ENCODE measurements around the gene ST3GAL4.

The ST3GAL4 gene

DNA sequence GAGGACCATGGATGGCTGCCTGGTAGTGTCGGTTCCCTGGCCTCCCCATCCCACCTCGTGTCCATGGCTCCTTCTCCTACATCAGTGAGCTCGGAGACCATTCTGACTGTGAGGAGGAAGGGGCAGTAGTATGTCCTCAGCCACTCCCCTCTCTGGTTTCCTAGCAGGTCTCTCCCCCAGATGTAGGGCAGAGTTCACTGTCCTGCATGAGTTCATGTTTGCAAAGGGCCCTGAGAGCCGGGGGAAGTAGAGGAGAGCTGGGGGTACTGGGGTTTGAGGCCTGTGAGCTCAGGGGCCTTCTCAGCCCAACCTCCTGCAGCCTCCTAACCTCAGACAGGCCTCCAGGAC, 18.4 kb upstream of the ST3GAL4 start:
- no peaks in the 10 kb centered on the region for H3K9me3 ChIP-seq (ENCODE audit: control insufficient read depth in 5 of 5, low read length in 5 of 5)
- no peak overlapping the region for H3K4me3 ChIP-seq (ENCODE audit: low read depth in 1 of 5, low read length in 5 of 5)
- no peak overlapping the region for H3K27ac ChIP-seq (ENCODE audit: low read depth, low read length)
- peaks cover 0 to 35% (median 10%) of the 10 kb centered on the region in 5 donors for H3K36me3 ChIP-seq (ENCODE audit: control insufficient read depth in 5 of 5, insufficient read depth in 5 of 5, low read length in 5 of 5)
- no peaks in the 10 kb centered on the region for H3K27me3 ChIP-seq (ENCODE audit: control insufficient read depth in 5 of 5, insufficient read depth in 4 of 5, low read length in 5 of 5)
- no peak overlapping the region for H3K9ac ChIP-seq (ENCODE audit: low read length in 5 of 5)
- peaks cover 13 to 58% (median 44%) of the 10 kb centered on the region in 5 donors for H3K4me1 ChIP-seq (ENCODE audit: control insufficient read depth in 5 of 5, insufficient read depth in 5 of 5, low read length in 5 of 5)

DNA sequence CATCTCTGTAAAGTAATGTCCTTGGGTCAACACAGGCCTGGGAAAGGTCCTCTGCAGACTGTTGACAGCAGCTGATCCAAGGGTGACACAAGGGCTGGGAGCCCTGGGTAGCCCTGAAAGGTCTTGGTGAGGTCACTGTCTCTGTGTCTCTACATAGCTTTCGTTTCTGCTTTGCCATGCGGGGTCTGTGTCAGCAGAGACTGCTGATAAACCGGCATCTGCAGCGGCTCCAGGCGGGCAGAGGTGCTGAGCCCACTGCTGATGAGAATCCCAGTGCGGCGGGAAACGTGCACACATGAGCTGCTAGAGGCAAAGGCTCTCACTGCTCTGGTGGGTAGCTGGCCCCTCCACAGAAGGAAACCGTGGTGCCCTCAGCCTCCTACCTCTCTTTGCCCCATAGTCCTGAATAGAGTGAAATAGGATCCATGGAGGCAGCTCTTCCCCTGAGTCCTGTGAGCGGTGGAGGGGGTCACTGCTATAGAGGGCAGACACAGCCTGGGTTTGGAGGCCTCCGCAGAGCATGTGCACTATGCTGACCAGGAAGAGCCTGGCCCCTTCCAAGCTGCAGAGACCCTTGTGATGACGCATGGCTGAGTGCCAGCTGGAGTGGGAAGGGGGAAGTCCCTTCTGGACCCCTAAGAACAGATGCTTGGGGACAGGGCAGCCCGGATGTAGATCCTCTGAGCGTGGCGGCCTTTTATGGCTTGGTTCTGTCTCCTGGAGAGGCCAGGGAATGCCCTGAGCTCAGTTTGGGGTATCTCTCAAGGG, 17.8 kb upstream of the ST3GAL4 start:
- Histone ChIP-seq H3K9me3 (ENCODE audit: control insufficient read depth in 5 of 5, low read length in 5 of 5) (no peaks in the 10 kb centered on the region), H3K36me3 (ENCODE audit: control insufficient read depth in 5 of 5, insufficient read depth in 5 of 5, low read length in 5 of 5) (peaks cover 0 to 34% (median 12%) of the 10 kb centered on the region in 5 donors), H3K9ac (ENCODE audit: low read length in 5 of 5) (no peak overlapping the region), H3K27me3 (ENCODE audit: control insufficient read depth in 5 of 5, insufficient read depth in 4 of 5, low read length in 5 of 5) (no peaks in the 10 kb centered on the region), H3K27ac (ENCODE audit: low read depth, low read length) (no peak overlapping the region), H3K4me3 (ENCODE audit: low read depth in 1 of 5, low read length in 5 of 5) (no peak overlapping the region), H3K4me1 (ENCODE audit: control insufficient read depth in 5 of 5, insufficient read depth in 5 of 5, low read length in 5 of 5) (peaks cover 9 to 53% (median 39%) of the 10 kb centered on the region in 5 donors)

DNA sequence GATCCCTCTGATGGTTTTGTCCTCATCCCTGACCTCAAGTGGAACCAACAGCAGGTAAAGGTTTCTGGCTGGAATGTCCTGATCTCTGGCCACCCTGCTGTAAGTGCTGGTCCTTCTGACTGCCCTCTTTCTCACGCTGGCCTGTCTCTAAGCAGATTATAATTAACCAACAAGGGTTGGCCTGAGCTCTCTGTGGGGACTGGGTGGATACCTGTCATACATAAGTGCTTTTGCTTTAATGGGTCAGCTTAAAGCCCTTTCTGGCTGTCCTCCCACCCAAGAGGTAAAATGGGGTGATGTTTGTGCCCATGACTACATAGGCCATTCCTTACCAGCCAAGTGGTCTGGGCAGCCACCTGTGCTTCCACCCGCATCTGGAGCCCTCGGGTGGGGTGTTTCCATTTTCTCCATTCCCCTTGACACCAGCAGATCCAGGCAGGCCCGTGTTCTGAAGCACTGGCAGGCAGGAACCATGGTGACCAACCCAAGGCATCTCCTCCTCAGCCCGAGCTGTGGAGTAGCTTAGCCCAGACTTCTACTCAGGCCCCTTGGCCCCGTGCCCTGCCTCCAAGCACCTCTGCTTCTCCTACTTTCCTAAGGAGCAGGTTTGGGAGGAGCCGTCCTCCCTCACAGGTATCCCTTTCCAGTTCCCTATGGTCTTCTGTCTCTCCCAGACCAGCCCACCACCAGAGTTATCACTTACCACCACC, 17.0 kb upstream of the ST3GAL4 start:
- Histone ChIP-seq H3K4me1 (ENCODE audit: control insufficient read depth in 5 of 5, insufficient read depth in 5 of 5, low read length in 5 of 5) (peaks cover 9 to 51% (median 38%) of the 10 kb centered on the region in 5 donors), H3K9me3 (ENCODE audit: control insufficient read depth in 5 of 5, low read length in 5 of 5) (no peaks in the 10 kb centered on the region), H3K27ac (ENCODE audit: low read depth, low read length) (no peak overlapping the region), H3K4me3 (ENCODE audit: low read depth in 1 of 5, low read length in 5 of 5) (no peak overlapping the region), H3K36me3 (ENCODE audit: control insufficient read depth in 5 of 5, insufficient read depth in 5 of 5, low read length in 5 of 5) (peaks cover 0 to 41% (median 17%) of the 10 kb centered on the region in 5 donors), H3K9ac (ENCODE audit: low read length in 5 of 5) (no peak overlapping the region), H3K27me3 (ENCODE audit: control insufficient read depth in 5 of 5, insufficient read depth in 4 of 5, low read length in 5 of 5) (no peaks in the 10 kb centered on the region)

DNA sequence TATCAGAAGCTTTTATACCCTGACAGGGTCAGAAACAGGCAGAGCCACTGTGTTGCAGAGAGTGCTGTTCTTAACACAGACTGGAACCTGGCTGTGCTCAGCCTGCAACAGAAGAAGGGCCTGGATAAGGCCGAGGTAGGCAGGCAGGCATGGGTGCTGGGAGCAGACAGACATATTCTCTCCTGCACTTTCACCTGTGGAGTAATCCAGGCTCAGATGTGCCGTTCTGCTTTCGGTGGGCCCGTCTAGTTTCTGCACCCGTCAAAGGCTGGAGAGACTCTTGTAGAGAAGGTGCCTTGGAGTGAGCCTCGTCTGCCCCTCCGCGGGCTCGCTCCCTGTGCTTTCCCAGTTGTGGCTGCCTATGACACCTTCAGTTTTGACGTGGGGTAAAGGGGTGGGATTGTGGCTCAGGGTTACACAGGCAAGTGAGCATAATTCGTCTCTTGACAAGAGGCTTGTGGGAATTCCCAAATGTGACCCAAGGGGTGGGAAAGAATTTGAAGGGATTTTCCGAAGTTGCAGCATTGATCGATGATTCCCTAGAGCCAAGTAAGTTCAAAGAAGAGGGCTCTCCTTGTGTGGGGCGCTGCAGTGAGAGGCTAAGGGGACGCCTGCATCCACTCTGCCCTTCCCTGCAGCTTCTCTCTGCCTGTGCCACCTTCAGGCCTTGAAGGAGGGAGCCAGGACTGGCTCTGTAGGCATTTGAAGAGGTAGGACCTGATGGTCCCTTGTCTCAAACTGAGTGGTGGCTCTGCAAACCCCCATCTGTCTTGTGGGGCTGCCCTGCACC, 16.2 kb upstream of the ST3GAL4 start:
- Histone ChIP-seq H3K4me3 (ENCODE audit: low read depth in 1 of 5, low read length in 5 of 5) (no peak overlapping the region), H3K27me3 (ENCODE audit: control insufficient read depth in 5 of 5, insufficient read depth in 4 of 5, low read length in 5 of 5) (no peaks in the 10 kb centered on the region), H3K27ac (ENCODE audit: low read depth, low read length) (no peak overlapping the region), H3K9me3 (ENCODE audit: control insufficient read depth in 5 of 5, low read length in 5 of 5) (no peaks in the 10 kb centered on the region), H3K9ac (ENCODE audit: low read length in 5 of 5) (peak overlapping the region in 1 of 5 donors; percentile 91), H3K36me3 (ENCODE audit: control insufficient read depth in 5 of 5, insufficient read depth in 5 of 5, low read length in 5 of 5) (peaks cover 0 to 48% (median 25%) of the 10 kb centered on the region in 5 donors), H3K4me1 (ENCODE audit: control insufficient read depth in 5 of 5, insufficient read depth in 5 of 5, low read length in 5 of 5) (peaks cover 9 to 51% (median 38%) of the 10 kb centered on the region in 5 donors)

DNA sequence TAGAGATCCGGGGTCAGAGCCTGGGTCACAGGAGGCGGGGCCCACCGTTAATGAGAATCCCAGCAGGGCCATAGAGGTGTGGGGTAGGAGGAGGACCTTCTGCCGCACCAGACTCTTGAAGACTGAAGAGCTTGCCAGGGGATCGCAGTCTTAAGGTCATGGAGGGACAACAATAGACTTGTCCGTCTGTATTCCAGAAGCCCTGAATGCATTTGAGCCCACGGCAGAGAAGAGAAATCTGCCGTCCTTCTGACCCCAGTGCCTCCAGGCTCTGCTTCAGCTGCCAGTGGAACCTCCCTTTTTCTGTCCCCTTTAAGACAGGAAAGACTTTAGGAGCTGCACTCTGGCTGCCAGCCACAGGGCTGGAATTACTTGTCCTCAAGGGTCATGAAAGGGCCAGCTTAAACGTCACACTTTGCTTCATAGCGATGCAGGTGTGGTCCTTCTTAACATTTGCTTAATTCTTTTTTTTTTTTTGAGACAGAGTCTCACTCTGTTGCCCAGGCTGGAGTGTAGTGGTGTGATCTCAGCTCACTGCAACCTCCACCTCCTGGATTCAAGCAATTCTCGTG, 15.5 kb upstream of the ST3GAL4 start:
- peaks cover 9 to 49% (median 37%) of the 10 kb centered on the region in 5 donors for H3K4me1 ChIP-seq (ENCODE audit: control insufficient read depth in 5 of 5, insufficient read depth in 5 of 5, low read length in 5 of 5)
- H3K9me3 ChIP-seq (ENCODE audit: control insufficient read depth in 5 of 5, low read length in 5 of 5) = no peaks in the 10 kb centered on the region
- H3K27ac ChIP-seq (ENCODE audit: low read depth, low read length) = no peak overlapping the region
- H3K4me3 ChIP-seq (ENCODE audit: low read depth in 1 of 5, low read length in 5 of 5) = no peak overlapping the region
- peaks cover 0 to 50% (median 32%) of the 10 kb centered on the region in 5 donors for H3K36me3 ChIP-seq (ENCODE audit: control insufficient read depth in 5 of 5, insufficient read depth in 5 of 5, low read length in 5 of 5)
- no peaks in the 10 kb centered on the region for H3K27me3 ChIP-seq (ENCODE audit: control insufficient read depth in 5 of 5, insufficient read depth in 4 of 5, low read length in 5 of 5)
- peak overlapping the region in 1 of 5 donors; percentile 91 for H3K9ac ChIP-seq (ENCODE audit: low read length in 5 of 5)

DNA sequence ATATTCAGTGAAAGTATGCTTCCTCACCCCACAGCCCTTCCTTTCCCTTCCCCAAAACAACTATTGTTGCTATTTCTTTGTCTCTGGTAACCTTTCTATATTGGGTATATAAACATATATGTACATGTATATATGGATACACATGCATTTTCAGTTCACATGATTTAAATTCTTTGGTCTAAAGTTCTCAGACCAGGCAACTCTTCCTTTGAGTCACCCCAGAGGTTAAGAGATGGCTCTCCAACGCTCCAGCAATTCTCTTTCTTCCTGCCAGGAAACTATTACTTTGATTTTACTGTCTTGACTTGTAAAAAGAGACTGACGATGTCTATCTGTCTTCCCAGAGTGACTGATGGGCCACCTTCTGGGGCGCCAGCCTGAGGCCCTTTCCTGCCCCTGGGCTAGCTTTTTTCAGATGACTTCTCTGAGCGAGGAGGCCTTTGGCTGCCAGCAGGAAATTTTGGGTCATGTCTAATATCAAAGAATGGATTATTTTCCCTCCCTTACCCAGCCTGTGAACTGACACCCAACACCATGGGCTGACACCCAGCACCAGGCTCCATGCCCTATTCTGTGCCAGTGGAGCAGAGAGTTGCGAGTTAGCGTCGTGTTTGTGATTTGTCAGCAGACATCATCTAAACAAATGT, 14.4 kb upstream of the ST3GAL4 start:
- Histone ChIP-seq H3K27ac (ENCODE audit: low read depth, low read length) (no peak overlapping the region), H3K4me1 (ENCODE audit: control insufficient read depth in 5 of 5, insufficient read depth in 5 of 5, low read length in 5 of 5) (peaks cover 9 to 44% (median 35%) of the 10 kb centered on the region in 5 donors), H3K36me3 (ENCODE audit: control insufficient read depth in 5 of 5, insufficient read depth in 5 of 5, low read length in 5 of 5) (peaks cover 0 to 52% (median 34%) of the 10 kb centered on the region in 5 donors), H3K9ac (ENCODE audit: low read length in 5 of 5) (no peak overlapping the region), H3K4me3 (ENCODE audit: low read depth in 1 of 5, low read length in 5 of 5) (no peak overlapping the region), H3K27me3 (ENCODE audit: control insufficient read depth in 5 of 5, insufficient read depth in 4 of 5, low read length in 5 of 5) (no peaks in the 10 kb centered on the region), H3K9me3 (ENCODE audit: control insufficient read depth in 5 of 5, low read length in 5 of 5) (no peaks in the 10 kb centered on the region)

DNA sequence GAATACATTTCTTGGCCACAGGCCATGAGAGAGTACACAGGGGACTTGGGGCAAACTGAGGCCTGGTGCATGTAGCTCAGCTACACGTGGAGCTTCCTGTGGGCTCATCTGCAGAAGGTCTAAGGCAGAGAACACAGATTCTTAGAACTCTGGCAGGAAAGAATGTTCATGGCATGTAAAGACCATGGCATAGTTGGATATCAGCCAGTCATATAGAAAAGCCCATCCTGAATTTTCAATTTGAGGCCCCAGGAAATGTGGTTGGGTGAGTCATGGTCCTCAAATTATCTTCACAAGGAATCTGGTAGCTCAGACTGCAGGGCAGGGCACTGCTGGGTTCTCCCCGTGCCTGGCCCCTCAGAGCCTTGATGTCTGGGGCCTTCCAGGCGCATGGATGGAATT, 13.7 kb upstream of the ST3GAL4 start:
- H3K27ac ChIP-seq (ENCODE audit: low read depth, low read length) = no peak overlapping the region
- peaks cover 12 to 42% (median 38%) of the 10 kb centered on the region in 5 donors for H3K4me1 ChIP-seq (ENCODE audit: control insufficient read depth in 5 of 5, insufficient read depth in 5 of 5, low read length in 5 of 5)
- no peak overlapping the region for H3K9ac ChIP-seq (ENCODE audit: low read length in 5 of 5)
- H3K4me3 ChIP-seq (ENCODE audit: low read depth in 1 of 5, low read length in 5 of 5) = no peak overlapping the region
- no peaks in the 10 kb centered on the region for H3K9me3 ChIP-seq (ENCODE audit: control insufficient read depth in 5 of 5, low read length in 5 of 5)
- H3K36me3 ChIP-seq (ENCODE audit: control insufficient read depth in 5 of 5, insufficient read depth in 5 of 5, low read length in 5 of 5) = peaks cover 0 to 52% (median 34%) of the 10 kb centered on the region in 5 donors
- H3K27me3 ChIP-seq (ENCODE audit: control insufficient read depth in 5 of 5, insufficient read depth in 4 of 5, low read length in 5 of 5) = no peaks in the 10 kb centered on the region

DNA sequence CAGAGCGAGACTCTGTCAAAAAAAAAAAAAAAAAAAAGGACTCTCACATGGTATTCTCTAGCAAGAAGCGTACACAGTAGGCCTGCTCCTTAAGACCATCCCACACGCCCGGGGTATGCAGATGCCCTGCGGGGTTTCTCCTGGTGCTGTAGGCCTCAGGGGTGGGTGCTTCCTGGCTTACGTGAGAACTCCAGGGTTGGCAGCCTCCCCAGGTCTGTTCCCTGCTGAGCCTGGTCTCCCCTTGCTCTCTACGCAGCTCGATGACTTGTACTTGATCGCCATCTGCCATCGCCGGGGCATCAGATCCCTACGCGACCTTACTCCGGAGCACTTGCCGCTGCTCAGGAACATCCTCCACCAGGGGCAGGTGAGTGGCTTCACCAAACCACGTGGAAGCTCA, 12.4 kb upstream of the ST3GAL4 start:
- no peaks in the 10 kb centered on the region for H3K27me3 ChIP-seq (ENCODE audit: control insufficient read depth in 5 of 5, insufficient read depth in 4 of 5, low read length in 5 of 5)
- no peak overlapping the region for H3K27ac ChIP-seq (ENCODE audit: low read depth, low read length)
- H3K4me1 ChIP-seq (ENCODE audit: control insufficient read depth in 5 of 5, insufficient read depth in 5 of 5, low read length in 5 of 5) = peaks cover 12 to 44% (median 43%) of the 10 kb centered on the region in 5 donors
- peaks cover 0 to 53% (median 34%) of the 10 kb centered on the region in 5 donors for H3K36me3 ChIP-seq (ENCODE audit: control insufficient read depth in 5 of 5, insufficient read depth in 5 of 5, low read length in 5 of 5)
- H3K9me3 ChIP-seq (ENCODE audit: control insufficient read depth in 5 of 5, low read length in 5 of 5) = no peaks in the 10 kb centered on the region
- H3K9ac ChIP-seq (ENCODE audit: low read length in 5 of 5) = no peak overlapping the region
- H3K4me3 ChIP-seq (ENCODE audit: low read depth in 1 of 5, low read length in 5 of 5) = no peak overlapping the region

Data from subcutaneous abdominal adipose tissue (tissue), 5 donors.